HG02763 (cell line): ENCODE data around the gene SNAPC2.
"Not testable (repeated sequence)": the region's sequence is repeated elsewhere in the genome, so short reads cannot be mapped to it uniquely, and the experiment has no call there.

ENCODE experiments used
- ATAC-seq: cut with Tn5 transposase; IDR thresholded peaks from one replicate; pipeline ENCODE4 v1.9.1; 2021; ENCODE audit warnings: mild to moderate bottlenecking, moderate library complexity; ENCODE audit not compliant: unreplicated experiment

The SNAPC2 gene

GRCh38 chr19:7908078-7908699 lies 11.9 kb upstream of the SNAPC2 start:
- no peak for ATAC-seq

GRCh38 chr19:7908742-7909461 lies 11.2 kb upstream of the SNAPC2 start:
- no peak for ATAC-seq

GRCh38 chr19:7909471-7910067 lies 10.6 kb upstream of the SNAPC2 start:
- no peak for ATAC-seq

- ATAC-seq: no peak
These were observed 9.6 kb upstream of the SNAPC2 start for GRCh38 chr19:7910321-7911161.

GRCh38 chr19:7911508-7912143 lies 8.5 kb upstream of the SNAPC2 start:
- no peak for ATAC-seq

GRCh38 chr19:7912144-7912696 lies 7.9 kb upstream of the SNAPC2 start:
- no peak for ATAC-seq

- no peak for ATAC-seq
These were observed 7.2 kb upstream of the SNAPC2 start for GRCh38 chr19:7912697-7913564.

GRCh38 chr19:7913652-7914051 lies 6.5 kb upstream of the SNAPC2 start:
- no peak for ATAC-seq

DNA sequence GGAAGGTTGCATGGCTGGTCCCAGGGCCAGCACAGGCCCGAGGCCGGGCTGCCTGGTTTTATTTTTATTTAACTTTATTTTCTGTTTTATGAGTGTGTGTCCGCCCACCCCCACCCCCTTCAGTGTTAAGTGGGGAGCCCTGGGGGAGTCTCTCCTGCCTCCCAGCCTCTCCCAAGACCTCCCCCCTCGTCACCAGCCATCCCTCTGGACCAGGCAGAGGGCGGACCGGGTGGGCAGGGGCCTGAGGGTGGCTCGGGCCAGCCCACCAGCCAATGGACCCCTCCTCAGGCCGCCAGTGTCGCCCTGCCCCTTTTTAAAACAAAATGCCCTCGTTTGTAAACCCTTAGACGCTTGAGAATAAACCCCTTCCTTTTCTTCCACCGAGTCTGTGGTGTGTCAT lies 6.0 kb upstream of the SNAPC2 start:
- no peak for ATAC-seq

DNA sequence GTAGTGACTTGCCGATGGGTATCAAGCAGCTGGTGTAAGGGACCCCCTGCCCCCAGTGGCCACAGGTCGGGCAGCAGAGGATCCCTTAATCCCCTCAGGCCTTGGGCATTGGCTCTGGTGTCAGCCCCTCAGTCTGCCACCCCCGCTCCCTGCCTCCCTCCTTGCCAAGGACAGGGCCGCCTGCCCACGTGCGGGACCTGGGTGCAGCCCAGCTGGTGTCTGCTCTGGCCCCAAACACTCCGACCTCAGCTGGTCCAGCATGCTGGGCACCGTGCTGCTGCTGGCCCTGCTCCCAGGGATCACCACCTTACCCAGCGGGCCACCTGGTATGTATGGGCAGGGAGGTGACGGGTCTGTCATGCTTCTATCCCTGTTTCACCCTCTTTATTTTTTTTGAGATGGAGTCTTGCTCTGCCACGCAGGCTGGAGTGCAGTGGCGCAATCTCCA lies 5.5 kb upstream of the SNAPC2 start, which contains the start of gene TGFBR3L:
TSS of gene TGFBR3L (plus strand) at position 233 of the 448 bp plus-strand sequence.
- ATAC-seq: no peak

- no peak for ATAC-seq
These were observed 4.7 kb upstream of the SNAPC2 start for GRCh38 chr19:7915250-7916102.

DNA sequence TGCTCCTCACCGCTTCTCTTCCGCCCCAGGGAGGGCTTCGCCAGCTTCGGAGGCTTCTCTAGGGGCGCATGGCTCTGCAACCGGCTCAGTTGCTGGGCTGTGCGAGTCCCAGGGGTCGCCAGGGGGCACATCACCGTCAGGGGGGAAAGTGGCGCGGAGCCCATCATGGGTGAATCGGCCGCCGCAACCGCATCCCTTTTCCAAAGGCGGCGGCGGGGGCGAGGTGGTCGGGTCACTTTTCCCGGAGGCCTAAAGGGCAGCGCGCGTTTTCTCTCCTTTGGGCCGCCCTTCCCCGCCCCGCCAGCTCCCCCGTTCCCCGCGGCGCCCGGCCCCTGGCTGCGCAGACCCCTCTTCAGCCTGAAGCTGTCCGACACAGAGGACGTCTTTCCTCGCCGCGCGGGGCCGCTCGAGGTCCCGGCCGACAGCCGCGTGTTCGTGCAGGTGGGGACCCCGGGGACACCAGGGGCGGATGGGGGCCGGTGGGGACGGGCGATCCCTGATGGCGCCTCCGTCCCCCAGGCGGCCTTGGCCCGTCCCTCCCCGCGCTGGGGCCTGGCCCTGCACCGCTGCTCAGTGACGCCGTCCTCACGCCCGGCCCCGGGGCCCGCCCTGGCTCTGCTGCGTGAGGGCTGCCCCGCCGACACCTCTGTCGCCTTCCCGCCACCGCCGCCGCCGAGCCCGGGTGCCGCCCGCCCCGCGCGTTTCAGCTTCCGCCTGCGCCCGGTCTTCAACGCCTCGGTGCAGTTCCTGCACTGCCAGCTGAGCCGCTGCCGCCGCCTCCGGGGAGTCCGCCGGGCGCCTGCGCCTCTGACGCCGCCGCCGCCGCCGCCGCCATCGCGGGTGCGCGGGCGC lies 3.8 kb upstream of the SNAPC2 start:
- no peak for ATAC-seq

- no peak for ATAC-seq
These were observed 3.2 kb upstream of the SNAPC2 start for GRCh38 chr19:7916955-7917266.

DNA sequence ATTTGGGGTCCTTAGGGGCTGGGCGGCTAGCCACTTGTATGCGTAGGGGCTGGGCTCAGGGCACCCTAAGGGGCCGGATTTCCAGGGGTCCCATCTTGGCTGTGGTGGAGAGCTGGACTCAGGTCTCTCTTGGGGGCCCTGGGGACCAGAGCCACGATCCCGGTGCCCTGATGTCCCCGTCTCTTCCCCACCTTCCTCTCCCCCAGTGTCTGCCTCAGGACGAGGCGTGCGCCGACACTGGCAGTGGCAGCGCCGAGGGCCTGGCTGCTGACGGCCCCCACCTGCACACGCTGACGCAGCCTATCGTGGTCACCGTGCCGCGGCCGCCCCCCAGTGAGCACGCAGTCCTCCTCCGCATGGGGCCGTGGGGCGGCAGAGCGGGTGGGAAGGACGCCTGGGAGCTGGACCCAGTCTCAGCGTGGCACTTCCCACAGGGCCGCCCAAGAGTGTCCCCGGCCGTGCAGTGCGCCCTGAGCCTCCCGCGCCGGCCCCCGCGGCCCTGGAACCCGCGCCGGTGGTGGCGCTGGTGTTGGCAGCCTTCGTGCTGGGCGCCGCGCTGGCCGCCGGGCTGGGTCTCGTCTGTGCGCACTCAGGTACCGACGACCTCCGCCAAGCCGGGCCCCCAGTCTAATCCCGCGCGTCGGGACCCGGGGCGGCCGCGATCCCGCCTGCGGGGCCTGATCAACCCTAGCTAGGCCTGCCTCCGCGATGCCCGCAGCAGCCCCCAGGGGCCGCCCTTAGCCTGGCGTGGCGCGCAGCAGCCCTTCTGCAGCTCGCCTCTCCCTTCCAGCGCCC lies 2.7 kb upstream of the SNAPC2 start:
- ATAC-seq: no peak

DNA sequence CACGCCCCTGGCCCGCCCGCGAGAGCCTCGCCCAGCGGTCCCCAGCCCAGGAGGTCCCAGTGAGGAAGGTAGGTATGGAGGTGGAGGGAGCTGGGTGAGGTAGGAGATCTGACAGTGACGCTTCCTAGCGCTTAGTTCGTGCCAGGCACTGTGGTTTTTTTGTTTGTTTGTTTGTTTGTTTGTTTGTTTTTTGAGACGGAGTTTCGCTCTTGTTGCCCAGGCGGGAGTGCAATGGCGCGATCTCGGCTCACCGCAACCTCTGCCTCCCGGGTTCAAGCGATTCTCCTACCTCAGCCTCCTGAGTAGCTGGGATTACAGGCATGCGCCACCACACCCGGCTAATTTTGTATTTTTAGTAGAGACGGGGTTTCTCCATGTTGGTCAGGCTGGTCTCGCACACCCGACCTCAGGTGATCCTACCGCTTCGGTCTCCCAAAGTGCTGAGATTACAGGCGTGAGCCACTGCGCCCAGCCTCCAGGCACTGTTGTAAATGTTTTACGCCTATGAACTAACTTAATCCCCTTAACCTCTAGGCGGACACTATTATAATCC lies 2.0 kb upstream of the SNAPC2 start:
- not testable (repeated sequence) for ATAC-seq

DNA sequence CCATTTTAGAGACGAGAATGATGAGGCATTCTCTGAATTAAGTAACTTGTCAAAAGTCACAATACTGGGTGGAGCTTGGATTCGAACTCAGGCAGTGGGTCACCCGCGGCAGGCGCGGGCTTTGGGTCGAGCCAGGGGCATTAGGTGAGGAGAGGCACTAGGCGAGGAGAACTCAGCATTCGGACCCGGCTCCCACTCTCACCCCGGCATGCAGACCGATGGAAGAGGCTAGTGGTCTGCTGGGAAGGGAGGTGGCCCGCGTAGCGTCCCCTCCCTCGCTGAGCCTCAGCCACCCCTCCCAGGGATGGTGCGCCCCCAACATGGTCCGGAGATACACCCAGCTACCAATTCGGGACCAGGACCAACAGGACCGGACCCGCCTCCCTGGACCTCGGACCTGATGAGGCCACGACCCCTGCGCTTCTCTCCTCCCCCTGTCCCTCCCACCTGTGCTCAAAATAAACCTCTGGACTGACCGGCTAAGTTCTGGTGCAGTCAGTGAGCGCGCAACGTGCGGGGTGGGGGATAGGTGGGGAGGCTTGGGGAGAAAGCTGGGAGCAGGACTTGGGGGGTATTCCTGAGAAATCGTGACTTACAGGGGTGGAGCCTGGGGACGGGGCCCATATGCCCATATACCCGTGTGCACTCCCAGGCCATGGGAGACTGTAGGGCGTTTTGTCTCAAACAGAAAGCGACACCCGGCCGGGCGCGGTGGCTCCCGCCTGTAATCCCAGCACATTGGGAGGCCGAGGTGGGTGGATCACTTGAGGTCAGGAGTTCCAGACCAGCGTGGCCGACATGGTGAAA lies 1.3 kb upstream of the SNAPC2 start:
- ATAC-seq: no peak
